ENCODE data around the gene GFER.

GFER gene

GRCh38 chr16:1991588-1991947 lies 7.6 kb downstream of the GFER start:
- no peak for DNase-seq

DNA sequence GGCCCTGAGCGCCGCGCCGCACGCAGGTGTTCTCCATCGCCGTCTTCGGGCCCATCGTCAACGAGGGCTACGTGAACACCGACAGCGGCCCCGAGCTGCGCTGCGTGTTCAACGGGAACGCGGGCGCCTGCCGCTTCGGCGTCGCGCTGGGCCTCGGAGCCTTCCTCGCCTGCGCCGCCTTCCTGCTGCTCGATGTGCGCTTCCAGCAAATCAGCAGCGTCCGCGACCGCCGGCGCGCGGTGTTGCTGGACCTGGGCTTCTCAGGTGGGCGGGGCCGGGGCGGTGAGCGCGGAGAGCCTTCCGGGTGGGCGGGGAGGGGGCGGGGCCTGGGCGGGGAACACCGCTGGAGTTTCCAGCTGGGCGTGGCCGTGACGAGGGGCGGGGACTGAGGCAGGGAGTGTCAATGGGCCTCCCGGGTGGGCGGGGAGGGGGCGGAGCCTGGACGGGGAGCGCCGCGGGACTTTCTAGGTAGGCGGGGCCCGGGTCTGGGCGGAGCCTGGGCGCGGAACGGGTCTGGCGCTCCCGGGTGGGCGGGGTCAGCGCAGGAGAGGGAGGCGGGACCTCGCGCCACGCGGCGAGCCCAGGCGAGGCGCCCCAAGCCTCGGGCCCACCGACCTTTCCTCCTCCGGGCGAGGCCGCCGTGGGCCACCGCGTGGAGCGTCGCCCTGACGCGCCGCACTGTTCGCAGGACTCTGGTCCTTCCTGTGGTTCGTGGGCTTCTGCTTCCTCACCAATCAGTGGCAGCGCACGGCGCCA lies 8.1 kb downstream of the GFER start:
- DNase-seq, result no peak

- DNase-seq, result no peak
These were observed 8.8 kb downstream of the GFER start for GRCh38 chr16:1992704-1993317.

DNA sequence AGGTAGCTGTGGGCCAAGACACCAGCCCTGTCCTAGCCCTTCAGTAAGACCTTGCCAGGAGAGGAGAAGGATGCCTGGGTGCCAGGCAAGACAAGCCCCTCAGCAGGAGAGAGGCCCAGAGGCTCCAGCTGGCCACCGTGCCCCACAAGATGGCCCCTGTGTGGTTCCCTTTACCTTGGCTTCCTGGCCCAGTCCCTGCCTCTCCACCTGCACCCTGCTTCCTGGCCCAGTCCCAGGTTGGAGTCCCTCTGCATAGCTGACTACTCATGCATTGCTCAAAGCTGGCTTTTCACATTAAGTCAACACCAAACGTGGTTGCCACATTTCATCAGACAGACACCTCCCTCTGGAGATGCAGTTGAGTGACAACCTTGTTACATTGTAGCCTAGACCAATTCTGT lies 9.7 kb downstream of the GFER start:
- no peak for DNase-seq

GRCh38 chr16:1997494-1998359 lies 13.7 kb downstream of the GFER start:
- DNase-seq, result no peak

DNA sequence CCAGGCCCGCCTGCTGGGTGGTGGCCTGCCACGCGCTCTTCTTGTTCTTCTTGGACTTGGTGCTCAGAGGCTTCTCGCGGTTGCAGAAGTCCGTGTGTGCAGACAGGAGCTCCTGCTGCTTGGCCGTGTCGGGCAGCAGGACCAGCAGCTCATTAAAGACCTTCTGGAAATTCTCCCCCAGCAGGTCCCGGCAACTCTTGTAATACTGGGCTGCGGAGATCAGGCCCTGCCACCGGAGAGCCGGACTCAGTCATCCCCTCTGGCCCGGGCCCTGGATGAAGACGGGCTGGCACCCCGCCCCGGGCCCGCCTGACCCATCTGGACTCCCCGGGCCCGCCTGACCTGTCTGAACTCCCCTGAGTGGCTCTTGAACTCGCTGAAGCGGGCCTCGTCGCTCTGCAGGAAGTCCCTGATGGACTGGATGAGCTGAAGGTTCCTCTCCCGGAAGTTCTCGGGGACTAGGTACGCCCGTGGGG lies 14.4 kb downstream of the GFER start:
- no peak for DNase-seq

- DNase-seq, result no peak
These were observed 15.1 kb downstream of the GFER start for GRCh38 chr16:1998852-1999801.

DNA sequence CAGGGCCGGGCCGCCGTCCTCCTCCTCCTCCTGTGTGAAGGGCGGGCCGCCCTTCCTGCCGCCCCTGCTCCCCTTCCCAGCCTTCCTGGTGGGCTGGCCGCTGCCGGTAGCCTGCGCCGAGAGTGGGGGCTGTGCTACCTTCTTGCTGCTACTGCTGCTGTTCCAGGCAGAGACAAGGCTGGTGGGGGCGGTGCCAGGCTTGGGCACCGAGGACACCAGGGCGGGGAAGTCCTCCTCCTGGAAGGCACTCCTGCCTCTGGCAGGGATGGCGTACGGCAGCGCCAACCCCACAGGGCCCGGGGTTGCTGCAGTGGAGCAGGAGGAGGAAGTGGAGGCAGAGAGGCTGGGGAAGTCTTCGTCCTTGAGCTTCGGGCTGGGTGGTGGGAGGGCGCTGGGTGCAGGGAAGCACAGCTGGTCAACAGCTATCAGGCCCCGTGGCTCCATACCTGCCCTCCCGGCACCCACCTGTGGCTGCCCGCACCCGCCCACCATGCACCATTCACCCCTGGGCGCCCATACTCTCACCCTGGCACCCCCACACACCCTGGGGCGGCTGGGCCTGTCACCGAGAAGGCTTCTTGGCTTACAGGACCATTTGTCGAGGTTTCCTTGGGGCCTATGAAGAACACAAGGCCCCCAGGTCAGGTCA lies 16.0 kb downstream of the GFER start:
- DNase-seq, result no peak

- DNase-seq, result no peak
These were observed 17.0 kb downstream of the GFER start for GRCh38 chr16:2001035-2001434.

DNA sequence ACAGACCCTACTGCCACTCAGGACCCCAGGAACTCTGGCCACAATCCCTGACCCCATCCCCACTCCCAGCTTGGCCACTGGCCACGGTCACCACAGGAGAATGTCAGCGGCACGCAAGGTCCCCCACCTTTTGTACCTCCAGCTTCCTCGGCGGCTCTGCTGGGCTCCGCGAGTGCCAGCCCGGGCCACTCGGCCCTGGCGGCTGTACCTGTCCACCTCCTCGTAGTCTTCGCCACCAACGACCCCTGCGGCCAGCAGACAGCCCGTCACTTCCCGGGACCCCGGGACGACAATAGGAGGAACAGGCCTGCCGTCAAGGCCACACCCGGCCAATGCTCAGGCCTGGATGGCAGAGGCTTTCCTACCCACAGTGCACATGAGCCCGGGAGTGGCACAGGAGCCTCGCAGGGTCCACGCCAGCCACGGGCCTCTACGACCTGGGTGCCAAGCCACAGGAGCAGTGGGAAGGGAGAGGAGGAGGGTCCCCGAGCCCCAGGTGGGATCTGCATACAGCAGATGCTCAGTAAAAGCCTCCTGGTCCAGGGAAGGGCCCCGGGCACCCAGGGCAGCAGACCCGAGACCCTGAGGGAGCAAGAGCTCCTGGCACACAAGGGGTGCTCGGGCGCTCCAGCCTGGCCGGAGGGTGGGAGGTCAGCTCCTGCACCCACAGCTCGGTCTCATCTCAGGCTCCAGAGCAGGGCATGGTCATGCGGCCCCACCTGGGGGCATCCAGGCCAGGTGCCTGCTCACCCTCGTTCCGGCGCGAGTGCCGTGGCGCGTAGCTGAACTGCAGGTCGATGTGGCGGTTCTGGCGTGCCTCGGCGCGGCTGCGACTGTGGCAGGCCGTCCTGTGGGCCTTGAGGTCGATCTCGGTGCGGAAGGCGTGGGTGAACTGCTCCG lies 17.7 kb downstream of the GFER start:
- DNase-seq, result no peak

DNA sequence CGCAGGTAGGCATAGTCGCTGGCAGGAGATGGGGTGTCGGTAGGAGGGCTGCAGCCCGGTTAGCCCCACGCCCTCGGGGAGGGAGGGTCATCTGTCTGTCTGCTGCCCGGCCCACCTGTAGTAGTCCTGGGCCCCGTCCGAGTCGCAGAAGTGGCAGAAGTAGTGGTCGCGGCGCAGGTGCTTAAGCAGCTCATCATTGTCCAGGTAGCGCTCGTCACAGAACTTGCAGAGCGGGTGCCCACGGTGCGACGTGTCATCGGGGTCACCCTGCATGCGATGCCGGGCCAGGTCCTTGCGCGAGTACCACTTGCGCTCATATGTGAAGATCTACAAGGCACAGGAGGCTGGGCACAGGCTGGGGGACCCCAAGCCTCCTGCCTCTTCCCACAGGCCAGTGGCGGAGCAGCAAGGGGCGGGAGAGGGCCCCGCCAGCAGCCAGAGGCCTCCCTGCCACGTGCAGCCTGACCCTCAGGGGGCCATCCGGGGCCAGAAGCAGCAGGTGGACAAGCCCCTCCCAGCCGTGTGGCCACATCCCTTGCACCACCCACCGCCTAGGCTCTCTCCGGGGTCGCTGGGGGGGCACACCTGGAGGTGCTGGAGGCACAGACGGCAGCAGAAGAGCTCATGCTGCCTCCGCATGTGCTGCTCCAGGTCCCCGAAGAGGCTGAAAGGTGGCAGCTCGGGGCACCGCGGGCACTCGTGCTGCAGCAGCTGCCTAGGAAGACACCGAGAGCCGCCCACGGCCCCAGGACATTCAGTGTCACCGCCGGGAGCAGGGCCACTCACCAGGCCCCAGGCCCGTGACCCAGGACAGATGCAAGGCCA lies 18.6 kb downstream of the GFER start:
- DNase-seq, result no peak

DNA sequence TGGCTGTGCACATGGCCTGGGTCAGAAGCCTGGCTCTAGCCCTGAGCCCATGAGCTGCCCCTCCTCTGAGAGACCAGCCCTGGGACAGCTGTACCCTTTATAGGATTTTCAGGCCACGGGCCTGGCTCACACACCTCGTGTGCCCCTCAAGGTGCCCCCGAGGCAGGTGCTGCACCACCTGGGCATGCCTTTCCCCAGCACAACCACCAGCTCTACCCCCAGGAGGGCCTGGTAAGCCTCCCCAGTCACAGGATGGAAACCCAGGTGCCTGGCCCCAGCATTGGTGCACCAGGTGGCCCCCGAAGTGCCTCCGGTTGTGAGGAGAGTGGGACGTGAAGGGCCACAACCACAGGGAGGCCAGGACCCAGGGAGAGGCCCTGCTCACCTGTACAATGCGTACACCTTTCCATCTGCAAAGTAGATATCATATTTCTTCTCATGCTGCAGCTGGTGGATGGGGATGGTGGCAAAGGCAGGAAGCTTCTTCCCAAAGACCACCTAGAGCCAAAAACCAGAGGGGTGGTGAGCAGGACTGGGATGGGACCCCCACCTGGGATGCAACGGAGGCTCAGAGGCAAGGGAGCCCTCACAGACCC lies 19.3 kb downstream of the GFER start:
- DNase-seq, result no peak

DNA sequence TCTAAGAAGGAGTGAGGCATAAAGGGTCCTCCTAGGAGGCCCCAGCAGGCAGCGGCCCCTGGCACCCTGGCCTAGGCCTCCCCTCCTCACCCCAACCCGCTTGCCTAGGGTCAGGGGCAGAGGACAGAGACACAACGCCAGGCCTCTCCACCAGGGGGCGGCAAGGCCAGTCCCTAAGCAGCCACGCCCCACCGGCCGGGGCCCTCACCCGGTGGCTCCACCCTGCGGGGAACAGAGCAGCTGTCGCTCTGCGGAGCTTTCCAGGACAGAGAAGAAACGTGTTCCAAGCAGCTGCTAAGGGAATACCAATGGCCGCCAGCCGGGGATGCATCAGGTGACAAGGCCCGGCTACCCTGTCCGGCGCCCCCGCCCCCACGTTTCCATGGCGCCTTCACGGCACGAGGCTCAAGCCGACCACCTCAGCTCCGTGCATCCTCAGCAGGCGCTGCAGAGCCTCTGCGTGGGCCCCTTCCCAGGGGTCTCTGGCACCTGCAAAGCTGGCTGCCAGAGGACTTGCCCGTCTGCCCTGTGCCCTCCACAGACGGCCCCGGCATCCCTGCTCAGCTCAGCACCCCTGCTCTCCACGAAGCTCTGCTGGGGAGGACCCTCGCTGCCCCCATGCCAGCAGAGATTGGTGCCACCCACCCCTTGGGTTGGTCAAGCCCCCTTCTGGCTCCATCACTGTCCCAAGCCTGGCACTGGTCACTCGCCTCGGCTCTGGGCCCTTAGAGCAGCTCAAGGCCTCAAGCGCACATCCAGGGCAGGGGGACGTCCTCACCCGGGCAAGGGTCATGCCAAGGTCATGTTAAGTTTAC lies 20.0 kb downstream of the GFER start:
- DNase-seq, result peak; percentile 94

- no peak for DNase-seq
These were observed 21.0 kb downstream of the GFER start for GRCh38 chr16:2004795-2005517.

DNA sequence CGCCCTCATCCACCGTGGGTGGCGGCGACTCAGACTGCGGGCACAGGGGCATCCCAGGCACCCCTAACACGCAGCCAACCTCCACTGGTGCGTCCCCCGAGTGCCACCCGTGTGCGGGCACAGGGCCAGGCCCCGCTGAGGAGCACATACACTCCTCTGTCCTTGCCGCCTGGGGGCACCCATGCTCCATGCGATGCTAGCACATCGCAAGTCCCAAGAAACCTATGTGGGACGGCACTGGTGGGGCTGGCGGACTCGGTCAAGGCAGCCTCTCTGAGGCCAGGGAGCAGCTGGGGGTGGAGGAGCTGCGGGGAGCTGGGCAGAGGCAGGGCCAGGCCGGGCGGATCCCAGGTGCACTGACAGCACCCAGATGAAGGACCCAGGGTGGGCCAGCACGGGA lies 21.7 kb downstream of the GFER start:
- DNase-seq, result no peak

DNA sequence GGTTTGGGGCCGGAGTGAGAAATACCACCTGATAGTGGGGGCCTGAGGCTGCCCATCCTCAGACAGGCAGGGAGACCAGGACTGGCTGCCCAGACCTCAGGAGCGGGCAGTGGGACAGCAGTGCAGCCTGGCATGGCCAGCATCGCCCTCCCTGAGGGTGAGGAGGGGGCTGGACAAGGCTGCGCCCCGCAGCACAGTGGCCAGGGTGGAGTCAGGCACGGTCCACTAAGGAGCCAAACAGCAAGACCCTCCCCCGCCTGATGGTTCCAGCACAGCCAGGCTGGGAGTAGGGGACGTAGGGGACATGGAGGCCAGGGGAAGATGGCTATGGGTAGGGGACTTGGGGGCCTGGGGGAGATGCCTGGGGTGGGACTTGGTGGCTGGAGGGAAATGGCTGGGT lies 22.3 kb downstream of the GFER start:
- DNase-seq, result no peak

GRCh38 chr16:2007081-2007836 lies 23.3 kb downstream of the GFER start:
- no peak for DNase-seq

Measured in NCI-H345 (cell line).